Spleen (tissue), 11 donors: Measurements from ENCODE around the gene TEAD1. TPM values are rescaled to one million over a fixed set of nuclear protein-coding genes. Genes with fewer than 3 reads are reported as not detected.

Experiments
- DNase-seq: peaks from one replicate; pipeline ENCODE4 v3.0.0-alpha.2; 2020
- H3K27ac ChIP-seq, 8 donors: fragments of 200-600 bp; sonication (generic) in 7 of 8; 1 replicate in 4 of 8; 2 replicates in 4 of 8; pipeline versions ENCODE4 v1.5.0 to v1.8.0; 2016 to 2021; ENCODE audit warnings: inconsistent platforms in 4 of 8, mild to moderate bottlenecking in 4 of 8, moderate library complexity in 1 of 8
- H3K27me3 ChIP-seq, 7 donors: fragments of 200-600 bp; sonication (generic) in 6 of 7; replicated peaks in 1 of 7; 1 replicate in 4 of 7; 2 replicates in 3 of 7; pipeline versions ENCODE4 v1.5.0 to v1.8.0; 2016 to 2021; ENCODE audit warnings: inconsistent platforms in 3 of 7, mild to moderate bottlenecking in 1 of 7
- H3K36me3 ChIP-seq, 6 donors: fragments of 200-600 bp; sonication (generic) in 5 of 6; 1 replicate in 4 of 6; 2 replicates in 2 of 6; pipeline versions ENCODE4 v1.5.0 to v1.8.0; 2016 to 2021; ENCODE audit warnings: inconsistent platforms in 2 of 6
- H3K4me1 ChIP-seq, 6 donors: fragments of 200-600 bp; sonication (generic) in 5 of 6; 1 replicate in 3 of 6; 2 replicates in 3 of 6; pipeline versions ENCODE4 v1.5.0 to v1.8.0; 2016 to 2021; ENCODE audit warnings: inconsistent platforms in 3 of 6
- H3K4me3 ChIP-seq, 8 donors: fragments of 200-600 bp; sonication (generic) in 7 of 8; 1 replicate in 4 of 8; 2 replicates in 4 of 8; pipeline versions ENCODE4 v1.5.0 to v1.8.0; 2016 to 2021; ENCODE audit warnings: inconsistent platforms in 4 of 8, mild to moderate bottlenecking in 4 of 8, moderate library complexity in 2 of 8
- H3K9me3 ChIP-seq, 8 donors: fragments of 200-600 bp; sonication (generic) in 7 of 8; 1 replicate in 4 of 8; 2 replicates in 4 of 8; pipeline versions ENCODE4 v1.5.0 to v1.8.0; 2016 to 2021; ENCODE audit warnings: inconsistent platforms in 4 of 8
- CTCF ChIP-seq, 11 experiments: fragments of 200-600 bp in 7 of 11; fragments of 450-650 bp in 4 of 11; sonication (generic) in 4 of 11; IDR thresholded peaks in 8 of 11; conservative IDR thresholded peaks in 3 of 11; 1 replicate in 7 of 11; 2 replicates in 4 of 11; pipeline versions ENCODE4 v1.4.0 to v1.8.0; 2016 to 2021; ENCODE audit warnings: antibody characterized with exemption in 11 of 11, inconsistent platforms in 4 of 11, mild to moderate bottlenecking in 1 of 11
- POLR2A ChIP-seq, 3 donors: fragments of 450-650 bp; IDR thresholded peaks; one replicate each; pipeline ENCODE4 v1.5.1; 2017; ENCODE audit warnings: antibody characterized with exemption in 3 of 3, mild to moderate bottlenecking in 1 of 3
- POLR2AphosphoS5 ChIP-seq, 3 donors: sonication (generic); formaldehyde crosslinking; IDR thresholded peaks; one replicate each; pipeline ENCODE4 v1.5.1; 2017; ENCODE audit warnings: antibody characterized with exemption in 3 of 3
- WGBS, 5 donors: extraction: QIAGEN DNeasy Blood & Tissue Kit in 3 of 5; methylation state at CpG; one replicate each; pipeline versions ENCODE4 v1.1.5 to v1.1.7; 2013 to 2018; 5-methylcytosine and 5-hydroxymethylcytosine counted together
- intact Hi-C: fragments of 100-400 bp; cut with DNase I; formaldehyde crosslinking; loops from one replicate; pipeline ENCODE4 v1.15.0; 2023; ENCODE audit warnings: low total_unique reads
- polyA plus RNA-seq, 3 donors: library from polyadenylated mRNA; stranded (reverse); fragments of 200-250 nt; gene quantifications; one replicate each; pipeline ENCODE4 v1.2.1, GENCODE V29; 2013
- total RNA-seq, 7 donors: library from RNA; depleted of rRNA in 3 of 7; stranded (reverse); fragments of >200 nt in 3 of 7; fragmentation: NEBNext Ultra II Directional in 4 of 7; extraction: Animal tissue kit (Norgen Biotek cat#: 25700) in 4 of 7; gene quantifications; one replicate each; pipeline versions ENCODE4 v1.1.0 to v1.2.1, GENCODE V29; 2016 to 2021
- donor health status: healthy with polysubstance abuse.
- donor health status: DM: no; HTN: no; CAD: no; lungs with moderate emphysema.
- donor health status: DM: no; HTN: no; CAD: no.
- donor health status: Bipolar disorder and iron deficiency.
- donor health status: healthy.
- donor health status: DM: no; HTN: no; CAD: no.
- donor health status: DM: yes; HTN: yes; CAD: no.

Gene TEAD1
- total and polyA plus RNA-seq, 10 donors = 0.93 to 46.0 (median 18.6) TPM

- intact Hi-C loops = no loop called here
- Histone ChIP-seq H3K9me3 (no peaks in the 10 kb centered on the region), H3K27me3 (peaks cover 0 to 10% (median 0%) of the 10 kb centered on the region in 7 donors), H3K4me3 (no peak overlapping the region), H3K36me3 (peaks cover 0 to 17% (median 0%) of the 10 kb centered on the region in 6 donors), H3K27ac (no peak overlapping the region), H3K4me1 (peaks cover 0 to 10% (median 0%) of the 10 kb centered on the region in 6 donors)
- no peak for TF ChIP-seq POLR2A (IDR thresholded peaks at IDR 0.05)
- TF ChIP-seq CTCF (IDR thresholded peaks at IDR 0.05 in 8 of 11, conservative IDR thresholded peaks at IDR 0.05 in 3 of 11) = no peak
- TF ChIP-seq POLR2AphosphoS5 (IDR thresholded peaks at IDR 0.05) = no peak
- no peak for DNase-seq
- WGBS, 5 donors = 81 to 94% (median 86%) methylated on average over 5 of the region's 5 CpGs
These were observed 210.6 kb downstream of the TEAD1 start for GRCh38 chr11:12884751-12885318.

GRCh38 chr11:12885717-12886239 lies 211.6 kb downstream of the TEAD1 start:
- H3K36me3 ChIP-seq = peaks cover 0 to 17% (median 0%) of the 10 kb centered on the region in 6 donors
- intact Hi-C loops = no loop called here
- peaks cover 0 to 10% (median 0%) of the 10 kb centered on the region in 6 donors for H3K4me1 ChIP-seq
- H3K27ac ChIP-seq = no peak overlapping the region
- H3K9me3 ChIP-seq = no peaks in the 10 kb centered on the region
- peaks cover 0 to 10% (median 0%) of the 10 kb centered on the region in 7 donors for H3K27me3 ChIP-seq
- TF ChIP-seq CTCF (IDR thresholded peaks at IDR 0.05 in 8 of 11, conservative IDR thresholded peaks at IDR 0.05 in 3 of 11) (no peak), POLR2AphosphoS5 (IDR thresholded peaks at IDR 0.05) (no peak), POLR2A (IDR thresholded peaks at IDR 0.05) (no peak)
- DNase-seq = no peak
- WGBS, 5 donors = 59 to 76% (median 69%) methylated on average over 8 of the region's 8 CpGs
- H3K4me3 ChIP-seq = no peak overlapping the region

- TF ChIP-seq POLR2AphosphoS5 (IDR thresholded peaks at IDR 0.05) = no peak
- no peak for TF ChIP-seq POLR2A (IDR thresholded peaks at IDR 0.05)
- TF ChIP-seq CTCF (IDR thresholded peaks at IDR 0.05 in 8 of 11, conservative IDR thresholded peaks at IDR 0.05 in 3 of 11) = no peak
These were observed 212.3 kb downstream of the TEAD1 start for GRCh38 chr11:12886508-12886907.

GRCh38 chr11:12888525-12889158 lies 214.4 kb downstream of the TEAD1 start:
- TF ChIP-seq CTCF (IDR thresholded peaks at IDR 0.05 in 8 of 11, conservative IDR thresholded peaks at IDR 0.05 in 3 of 11) = peak; percentile 46 to 77 (median 66)
- no peak for TF ChIP-seq POLR2AphosphoS5 (IDR thresholded peaks at IDR 0.05)
- no peak for TF ChIP-seq POLR2A (IDR thresholded peaks at IDR 0.05)
- Histone ChIP-seq H3K27ac (peak overlapping the region in 1 of 8 donors; percentile 49), H3K36me3 (no peaks in the 10 kb centered on the region), H3K27me3 (peaks cover 0 to 10% (median 0%) of the 10 kb centered on the region in 7 donors), H3K4me3 (no peak overlapping the region), H3K4me1 (peaks cover 0 to 11% (median 2%) of the 10 kb centered on the region in 6 donors), H3K9me3 (no peaks in the 10 kb centered on the region)
- DNase-seq = peak; percentile 78
- intact Hi-C loops = no loop called here
- WGBS, 5 donors = 7 to 20% (median 10%) methylated on average over 6 of the region's 6 CpGs

More at GRCh38 chr11:12886508-12886907, 212.3 kb downstream of the TEAD1 start:
- no peak overlapping the region for H3K27ac ChIP-seq
- peaks cover 0 to 16% (median 0%) of the 10 kb centered on the region in 6 donors for H3K36me3 ChIP-seq
- H3K9me3 ChIP-seq = no peaks in the 10 kb centered on the region
- intact Hi-C loops = no loop called here
- DNase-seq = no peak
- H3K27me3 ChIP-seq = peaks cover 0 to 10% (median 0%) of the 10 kb centered on the region in 7 donors
- H3K4me1 ChIP-seq = peaks cover 0 to 10% (median 0%) of the 10 kb centered on the region in 6 donors
- H3K4me3 ChIP-seq = no peak overlapping the region
